ENCODE results near the gene BTBD17. TPM values are rescaled to one million over a fixed set of nuclear protein-coding genes. Genes with fewer than 3 reads are reported as not detected.

Gene BTBD17, protein sequence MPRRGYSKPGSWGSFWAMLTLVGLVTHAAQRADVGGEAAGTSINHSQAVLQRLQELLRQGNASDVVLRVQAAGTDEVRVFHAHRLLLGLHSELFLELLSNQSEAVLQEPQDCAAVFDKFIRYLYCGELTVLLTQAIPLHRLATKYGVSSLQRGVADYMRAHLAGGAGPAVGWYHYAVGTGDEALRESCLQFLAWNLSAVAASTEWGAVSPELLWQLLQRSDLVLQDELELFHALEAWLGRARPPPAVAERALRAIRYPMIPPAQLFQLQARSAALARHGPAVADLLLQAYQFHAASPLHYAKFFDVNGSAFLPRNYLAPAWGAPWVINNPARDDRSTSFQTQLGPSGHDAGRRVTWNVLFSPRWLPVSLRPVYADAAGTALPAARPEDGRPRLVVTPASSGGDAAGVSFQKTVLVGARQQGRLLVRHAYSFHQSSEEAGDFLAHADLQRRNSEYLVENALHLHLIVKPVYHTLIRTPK
- under 1 TPM in 1 of 3 donors, not detected in 2; 0.48 TPM for total RNA-seq
- total RNA-seq (2013): 0.09 TPM

DNA sequence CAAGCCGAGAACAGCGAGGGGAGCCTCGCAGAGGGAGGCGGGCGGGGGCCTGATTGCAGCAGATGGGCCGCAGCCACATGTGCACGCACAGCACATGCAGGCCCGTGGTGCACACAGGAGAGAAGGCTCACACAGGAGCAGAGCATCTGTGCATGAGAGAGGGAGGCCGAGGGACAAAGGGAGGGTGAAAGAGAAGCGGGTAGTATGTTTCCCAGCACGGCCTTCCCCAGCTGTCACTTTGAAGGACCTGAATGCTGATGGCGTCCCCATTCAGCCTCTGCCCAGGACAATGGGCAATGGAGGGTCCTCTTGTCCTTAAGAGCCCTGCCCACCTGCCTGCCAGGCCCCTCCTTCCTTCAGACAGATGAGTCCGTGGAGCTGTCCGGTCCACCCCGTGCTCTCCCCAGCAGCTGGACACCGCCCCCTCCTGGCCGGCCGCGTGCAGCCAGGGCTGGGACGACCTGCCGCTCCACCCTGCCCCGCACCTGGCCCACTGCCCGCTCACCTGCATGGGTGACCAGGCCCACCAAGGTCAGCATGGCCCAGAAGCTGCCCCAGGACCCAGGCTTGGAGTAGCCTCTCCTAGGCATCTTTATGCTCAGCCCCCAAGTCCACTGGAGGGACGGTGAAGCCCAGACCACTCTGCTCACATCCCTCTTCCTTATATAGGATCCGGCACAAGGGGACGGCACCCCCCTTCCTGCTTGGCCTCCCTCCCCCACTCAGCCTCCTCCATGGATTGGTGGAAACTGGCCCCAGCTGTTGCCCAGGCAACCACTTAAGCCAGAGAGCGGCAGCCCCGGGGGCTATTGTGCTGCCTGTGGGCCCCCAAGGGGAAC, at the start of gene BTBD17:
BTBD17 (minus strand) TSS at position 639 of the 839 bp plus-strand sequence; CDS start at position 590, 49 bp downstream.
- no peaks in the 10 kb centered on the region for H3K9me3 ChIP-seq (ENCODE audit: control insufficient read depth, insufficient read depth, low read length)
- no peaks in the 10 kb centered on the region for H3K9me3 Mint-ChIP-seq
- no peak within 1 kb of the TSS for H3K4me3 ChIP-seq (ENCODE audit: low read length)
- H3K27ac Mint-ChIP-seq: no peak within 1 kb of the TSS
- no peak within 1 kb of the TSS for H3K27ac ChIP-seq (ENCODE audit: low read length)
- peaks cover 16 to 27% of the 10 kb centered on the region in 2 donors for H3K27me3 Mint-ChIP-seq (ENCODE audit: low read depth in 2 of 2)
- intact Hi-C loops (cut with micrococcal nuclease): no loop called here
- DNase-seq (peak; percentile 37 to 55), ATAC-seq (peak in 2 of 3 donors; percentile 63 to 67)
- peaks cover 7% of the 10 kb centered on the region for H3K4me1 ChIP-seq (ENCODE audit: control insufficient read depth, insufficient read depth, low read length)
- peaks cover 18% of the 10 kb centered on the region for H3K27me3 ChIP-seq (ENCODE audit: control insufficient read depth, insufficient read depth, low read length)
- peak; percentile 39 for TF ChIP-seq CTCF (IDR thresholded peaks at IDR 0.05)
- no peaks in the 10 kb centered on the region for H3K36me3 Mint-ChIP-seq
- H3K4me3 Mint-ChIP-seq: no peak within 1 kb of the TSS
- WGBS (ENCODE audit: insufficient coverage): 44% methylated on average over 28 of the region's 28 CpGs
- H3K4me1 Mint-ChIP-seq: no peaks in the 10 kb centered on the region
- no peaks in the 10 kb centered on the region for H3K36me3 ChIP-seq (ENCODE audit: control insufficient read depth, insufficient read depth, low read length)

GRCh38 chr17:74410001-74410443, 48.4 kb upstream of the BTBD17 start:
- Histone ChIP-seq H3K4me1 (ENCODE audit: control insufficient read depth, insufficient read depth, low read length) (peaks cover 18% of the 10 kb centered on the region), H3K36me3 (ENCODE audit: control insufficient read depth, insufficient read depth, low read length) (no peaks in the 10 kb centered on the region), H3K27me3 (ENCODE audit: control insufficient read depth, insufficient read depth, low read length) (no peaks in the 10 kb centered on the region), H3K27ac (ENCODE audit: low read length) (no peak overlapping the region), H3K4me3 (ENCODE audit: low read length) (no peak overlapping the region), H3K9me3 (ENCODE audit: control insufficient read depth, insufficient read depth, low read length) (no peaks in the 10 kb centered on the region)
- intact Hi-C loops (cut with micrococcal nuclease): no loop called here
- Mint-ChIP-seq H3K4me1 (peaks cover 8 to 16% of the 10 kb centered on the region in 2 donors), H3K4me3 (no peak overlapping the region), H3K27ac (no peak overlapping the region), H3K9me3 (no peaks in the 10 kb centered on the region), H3K27me3 (ENCODE audit: low read depth in 2 of 2) (no peaks in the 10 kb centered on the region), H3K36me3 (no peaks in the 10 kb centered on the region)
- DNase-seq (no peak), ATAC-seq (peak in 1 of 3 donors; percentile 16)
- 46% methylated on average over 4 of the region's 4 CpGs for WGBS (ENCODE audit: insufficient coverage)
- no peak for TF ChIP-seq CTCF (IDR thresholded peaks at IDR 0.05)

DNA sequence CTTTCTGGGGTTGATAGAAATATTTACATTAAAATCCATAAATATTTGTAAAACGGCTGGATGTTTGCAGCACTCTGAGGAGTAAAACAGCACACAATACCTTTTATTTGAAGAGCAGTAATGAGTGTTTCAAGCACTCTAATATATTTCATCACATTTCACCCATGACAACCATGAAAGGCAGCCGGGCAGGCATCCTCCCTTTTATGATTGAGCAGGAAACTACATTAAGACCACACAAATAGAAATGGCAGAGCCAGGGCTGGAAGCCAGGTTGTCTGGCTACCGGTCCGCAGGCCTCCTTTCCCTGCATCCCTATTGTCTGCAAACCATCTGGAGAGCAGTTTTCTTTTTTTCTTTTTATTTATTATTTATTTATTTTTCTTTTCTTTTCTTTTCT, 47.1 kb upstream of the BTBD17 start:
- no peak overlapping the region for H3K4me3 Mint-ChIP-seq
- H3K27me3 Mint-ChIP-seq (ENCODE audit: low read depth in 2 of 2): peaks cover 0 to 3% of the 10 kb centered on the region in 2 donors
- DNase-seq: no peak
- WGBS (ENCODE audit: insufficient coverage): 60% methylated on average over 1 of the region's 4 CpGs
- H3K4me1 Mint-ChIP-seq: peaks cover 8 to 16% of the 10 kb centered on the region in 2 donors
- Histone ChIP-seq H3K9me3 (ENCODE audit: control insufficient read depth, insufficient read depth, low read length) (no peaks in the 10 kb centered on the region), H3K27ac (ENCODE audit: low read length) (no peak overlapping the region), H3K4me1 (ENCODE audit: control insufficient read depth, insufficient read depth, low read length) (peaks cover 18% of the 10 kb centered on the region), H3K36me3 (ENCODE audit: control insufficient read depth, insufficient read depth, low read length) (no peaks in the 10 kb centered on the region), H3K4me3 (ENCODE audit: low read length) (no peak overlapping the region), H3K27me3 (ENCODE audit: control insufficient read depth, insufficient read depth, low read length) (no peaks in the 10 kb centered on the region)
- no peak for TF ChIP-seq CTCF (IDR thresholded peaks at IDR 0.05)
- no peak overlapping the region for H3K27ac Mint-ChIP-seq
- intact Hi-C loops (cut with micrococcal nuclease): no loop called here
- H3K9me3 Mint-ChIP-seq: no peaks in the 10 kb centered on the region
- no peak for ATAC-seq
- H3K36me3 Mint-ChIP-seq: no peaks in the 10 kb centered on the region
